ENCODE measurements around the gene SLX9.

Gene SLX9

GRCh38 chr21:45001134-45002095 is 61.6 kb downstream of the SLX9 start:
- DNase-seq: no peak

DNA sequence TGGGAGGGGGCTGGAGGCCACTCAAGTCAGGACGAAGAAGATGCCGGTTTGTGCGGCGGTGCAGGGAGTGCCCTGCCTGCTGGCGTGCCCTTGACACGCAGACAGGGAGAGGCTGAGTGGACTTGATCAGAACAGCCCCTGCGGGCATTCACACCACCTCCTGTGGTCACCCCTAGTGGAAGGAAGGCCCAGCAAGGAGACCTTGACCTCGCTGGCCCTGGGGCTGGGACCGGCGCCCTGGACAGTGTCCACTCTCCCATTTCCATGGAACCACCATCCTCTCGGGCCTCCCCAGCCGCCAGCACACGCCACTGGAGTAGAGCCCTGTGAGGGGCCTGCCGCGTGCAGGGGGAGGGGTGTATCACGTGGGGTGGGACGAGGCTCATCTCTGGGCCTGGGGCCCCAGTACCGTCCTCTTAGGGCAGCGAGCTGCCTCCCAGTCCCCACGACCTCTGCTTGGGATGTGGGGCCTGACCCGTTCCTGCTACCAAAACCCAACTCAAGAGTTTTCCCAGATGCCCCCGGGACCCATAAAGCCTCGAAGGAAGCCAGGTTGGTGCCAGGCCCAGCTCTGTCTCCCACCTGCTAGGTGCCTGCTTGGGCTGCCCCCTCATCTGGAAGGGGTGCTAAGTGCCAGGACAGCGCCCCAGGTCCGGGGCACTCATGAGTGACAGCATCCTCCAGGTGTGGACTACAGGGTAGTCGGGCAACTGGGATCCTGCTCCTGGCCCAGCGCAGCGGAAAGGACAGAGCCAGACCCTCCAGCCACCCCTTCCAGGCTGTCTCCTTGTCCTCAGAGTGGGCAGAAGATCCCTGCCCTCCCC is 62.8 kb downstream of the SLX9 start:
- no peak for DNase-seq

DNA sequence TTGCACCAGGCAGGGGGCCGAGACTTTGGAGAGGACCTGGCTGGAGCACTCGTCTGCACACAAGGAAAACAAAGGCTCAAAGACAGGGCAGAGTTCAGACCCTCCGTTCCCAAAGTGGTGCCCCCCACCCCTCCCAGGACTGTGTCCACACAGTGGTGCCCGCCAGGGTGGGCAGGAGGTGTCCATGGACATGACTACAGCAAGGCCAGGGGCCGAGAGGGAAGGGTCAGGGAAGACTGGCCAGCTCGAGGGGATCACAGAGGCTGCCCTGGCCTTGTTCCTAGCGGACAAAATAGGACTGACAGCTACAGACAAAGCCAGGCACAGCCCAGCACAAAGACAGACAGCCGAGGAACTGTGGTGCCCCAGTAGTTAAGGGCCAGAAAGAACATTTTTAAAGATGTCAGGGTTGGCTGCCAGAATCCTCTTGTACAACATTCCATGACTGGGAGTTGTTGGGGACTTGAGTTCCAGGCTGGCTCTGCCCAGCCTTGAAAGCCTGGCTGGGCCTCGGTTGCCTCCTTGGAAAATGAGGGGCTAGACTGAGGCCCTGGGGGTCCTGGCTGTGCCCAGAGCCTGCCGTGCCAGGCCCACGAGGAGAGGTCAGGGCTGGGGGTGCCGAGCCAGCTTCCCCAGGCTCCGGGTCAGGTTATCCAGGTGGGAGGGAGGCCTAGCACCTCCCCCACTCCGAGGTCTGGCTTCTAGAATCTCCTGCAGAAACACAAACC is 63.7 kb downstream of the SLX9 start:
- DNase-seq: no peak

GRCh38 chr21:45004059-45004422 is 64.2 kb downstream of the SLX9 start:
- DNase-seq: no peak

DNA sequence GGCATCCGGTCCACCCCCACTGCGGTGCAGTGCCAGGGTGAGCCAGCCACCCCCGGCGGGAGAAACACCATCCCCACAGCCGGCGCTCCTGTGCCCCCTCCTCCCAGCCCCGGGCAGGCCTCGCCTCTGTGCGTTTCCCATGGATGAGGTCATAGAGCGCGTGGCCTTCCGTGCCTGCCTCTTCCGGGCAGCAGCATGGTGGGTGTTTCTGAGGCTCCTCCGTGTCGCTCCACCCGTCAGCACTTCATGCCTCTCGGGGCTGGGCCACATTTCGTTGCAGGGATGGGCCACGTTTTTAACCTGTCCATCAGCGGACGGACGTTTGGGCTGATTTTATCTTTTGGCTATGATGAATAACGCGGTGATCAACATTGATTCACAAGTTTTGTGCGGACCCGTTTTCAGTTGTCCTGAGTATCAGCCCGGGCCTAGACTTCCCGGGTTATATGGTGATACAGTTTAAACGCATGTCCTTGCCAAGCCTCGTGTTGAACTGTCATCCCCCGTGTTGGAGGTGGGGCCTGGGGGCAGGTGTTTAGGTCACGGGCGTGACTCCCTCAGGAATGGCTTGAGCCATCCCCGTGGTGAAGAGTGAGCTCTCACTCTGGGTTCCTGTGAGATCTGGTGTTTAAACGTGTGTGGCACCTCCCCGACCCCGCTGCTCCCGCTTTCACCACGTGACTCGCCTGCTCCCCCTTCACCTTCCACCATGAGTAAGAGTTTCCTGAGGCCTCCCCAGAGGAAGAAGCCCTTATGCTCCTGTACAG is 64.8 kb downstream of the SLX9 start:
- no peak for DNase-seq

DNA sequence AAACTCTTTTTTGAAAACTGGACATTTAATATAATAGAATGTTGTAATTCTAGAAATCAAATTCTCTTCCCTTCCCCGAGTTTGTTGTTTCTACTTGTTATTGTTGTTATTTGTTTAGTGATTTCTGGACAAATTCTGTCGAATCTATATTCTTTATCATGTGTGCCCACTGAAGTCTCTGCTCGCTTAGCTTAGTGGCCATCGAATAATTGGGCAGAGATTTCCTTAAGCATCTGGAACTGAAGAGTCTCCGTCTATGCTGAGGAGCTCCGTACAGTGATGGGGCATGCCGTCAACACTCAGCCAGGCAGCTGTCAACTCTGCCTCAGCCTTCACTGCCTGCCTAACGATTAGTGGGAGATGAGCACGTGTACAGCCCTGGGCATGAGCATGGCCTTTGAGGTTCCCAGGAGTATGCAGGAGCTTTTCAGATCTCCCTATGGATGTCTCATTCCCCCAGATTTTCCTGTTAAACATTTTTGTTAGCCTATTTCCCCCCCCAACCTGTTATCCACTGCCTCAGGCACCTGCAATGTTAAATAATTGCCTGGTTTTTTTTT is 66.8 kb downstream of the SLX9 start:
- DNase-seq: no peak

GRCh38 chr21:45009616-45010015 is 69.8 kb downstream of the SLX9 start:
- no peak for DNase-seq

- no peak for DNase-seq
These were observed 70.3 kb downstream of the SLX9 start for GRCh38 chr21:45010096-45010495.

DNA sequence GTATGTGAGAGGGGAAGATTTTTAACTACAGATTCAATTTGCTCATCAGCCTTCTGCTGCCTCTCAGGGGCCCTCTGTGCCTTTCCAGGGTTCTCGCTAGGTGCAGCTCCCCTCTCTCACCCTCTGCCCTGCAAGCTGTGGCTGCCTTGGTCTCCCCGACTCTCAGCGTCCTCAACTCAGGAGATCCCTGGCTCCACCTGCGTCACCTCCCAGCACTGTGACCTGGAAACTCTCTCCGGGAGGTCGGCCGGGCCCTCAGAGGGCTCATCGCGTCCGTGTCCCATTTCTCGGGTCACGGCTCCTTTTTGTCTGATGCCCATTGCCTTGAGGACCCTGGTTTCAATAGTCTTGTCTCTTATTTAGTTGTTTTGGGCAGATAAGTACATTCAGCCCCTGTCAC is 71.0 kb downstream of the SLX9 start:
- no peak for DNase-seq

DNA sequence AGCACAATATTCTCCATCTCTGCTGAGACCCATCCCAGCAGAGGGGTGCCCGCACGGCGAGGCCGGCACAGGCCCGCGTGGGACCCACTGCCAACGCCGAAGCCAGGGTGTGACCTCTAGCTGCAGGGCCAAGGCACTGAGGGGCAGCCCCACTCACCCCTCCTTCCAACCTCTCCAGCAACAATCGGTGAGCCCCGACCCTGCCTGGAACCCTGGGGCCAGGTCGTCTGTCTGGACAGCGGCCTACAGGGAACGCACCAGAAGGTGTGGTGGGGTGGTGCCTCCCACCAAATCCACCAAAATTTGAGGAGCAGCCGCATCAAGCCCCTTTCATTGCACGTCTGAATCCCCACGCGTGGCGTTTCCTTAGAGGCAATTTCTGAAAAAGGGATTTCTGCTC is 71.6 kb downstream of the SLX9 start:
- DNase-seq: no peak

GRCh38 chr21:45011911-45012661 is 72.3 kb downstream of the SLX9 start:
- peak; percentile 74 for DNase-seq

- DNase-seq: peak; percentile 72
These were observed 72.9 kb downstream of the SLX9 start for GRCh38 chr21:45012662-45013259.

GRCh38 chr21:45013260-45013841 is 73.5 kb downstream of the SLX9 start:
- peak; percentile 45 for DNase-seq

DNA sequence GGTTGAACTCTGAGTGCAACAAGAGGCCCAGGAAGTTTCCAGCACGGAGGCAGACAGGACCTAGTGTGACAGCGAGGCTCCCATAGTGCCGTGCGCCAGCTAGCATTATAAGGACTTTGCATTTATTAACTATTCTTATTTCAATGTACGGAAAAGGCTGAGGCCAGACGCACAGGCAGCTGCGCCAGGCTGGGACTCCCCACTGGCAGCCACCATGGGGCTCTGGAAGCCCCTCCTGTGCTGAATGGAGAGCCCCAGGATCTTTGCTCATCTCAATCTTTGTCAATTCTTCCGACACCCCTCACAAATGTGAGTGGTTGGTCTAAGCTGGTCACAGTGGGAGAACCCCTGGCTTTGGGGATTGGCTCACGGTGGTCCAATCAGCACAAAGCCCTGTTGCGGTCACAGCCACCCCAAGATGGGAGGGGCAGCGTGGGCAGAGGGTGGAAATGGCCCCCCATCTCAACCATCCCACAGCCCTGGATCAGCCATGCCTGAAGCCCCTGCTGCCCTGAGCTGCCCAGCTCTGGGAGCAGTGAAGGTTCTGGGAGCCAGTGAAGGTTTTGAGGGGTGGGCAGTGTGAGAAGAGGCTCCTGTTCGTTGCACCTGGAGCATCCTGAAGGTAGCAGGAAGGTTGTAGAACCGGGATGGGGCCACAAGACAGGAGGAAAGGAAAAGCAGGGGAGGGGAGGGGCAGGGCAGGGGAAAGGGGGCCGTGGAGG is 75.1 kb downstream of the SLX9 start:
- DNase-seq: no peak

- no peak for DNase-seq
These were observed 75.6 kb downstream of the SLX9 start for GRCh38 chr21:45015469-45015860.

DNA sequence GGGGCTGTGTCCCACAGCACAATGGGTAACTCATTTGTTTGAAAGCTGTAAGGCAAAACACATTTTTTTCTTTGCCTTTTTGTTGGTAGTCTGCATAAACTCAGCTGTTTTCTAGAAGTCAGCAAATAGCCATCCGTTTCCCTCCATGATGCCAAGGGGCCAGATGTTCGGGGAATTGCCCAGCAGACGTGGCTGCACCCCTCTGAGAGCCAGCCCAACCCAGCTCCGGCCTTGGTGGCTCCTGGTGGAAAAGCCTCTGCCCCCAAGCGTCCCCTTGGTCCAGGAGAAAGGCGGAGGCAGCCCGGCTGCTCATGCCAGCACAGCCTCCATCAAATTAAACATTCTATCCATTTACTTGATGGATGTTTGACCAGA is 76.2 kb downstream of the SLX9 start:
- DNase-seq: no peak

- DNase-seq: no peak
These were observed 76.7 kb downstream of the SLX9 start for GRCh38 chr21:45016406-45017038.

DNA sequence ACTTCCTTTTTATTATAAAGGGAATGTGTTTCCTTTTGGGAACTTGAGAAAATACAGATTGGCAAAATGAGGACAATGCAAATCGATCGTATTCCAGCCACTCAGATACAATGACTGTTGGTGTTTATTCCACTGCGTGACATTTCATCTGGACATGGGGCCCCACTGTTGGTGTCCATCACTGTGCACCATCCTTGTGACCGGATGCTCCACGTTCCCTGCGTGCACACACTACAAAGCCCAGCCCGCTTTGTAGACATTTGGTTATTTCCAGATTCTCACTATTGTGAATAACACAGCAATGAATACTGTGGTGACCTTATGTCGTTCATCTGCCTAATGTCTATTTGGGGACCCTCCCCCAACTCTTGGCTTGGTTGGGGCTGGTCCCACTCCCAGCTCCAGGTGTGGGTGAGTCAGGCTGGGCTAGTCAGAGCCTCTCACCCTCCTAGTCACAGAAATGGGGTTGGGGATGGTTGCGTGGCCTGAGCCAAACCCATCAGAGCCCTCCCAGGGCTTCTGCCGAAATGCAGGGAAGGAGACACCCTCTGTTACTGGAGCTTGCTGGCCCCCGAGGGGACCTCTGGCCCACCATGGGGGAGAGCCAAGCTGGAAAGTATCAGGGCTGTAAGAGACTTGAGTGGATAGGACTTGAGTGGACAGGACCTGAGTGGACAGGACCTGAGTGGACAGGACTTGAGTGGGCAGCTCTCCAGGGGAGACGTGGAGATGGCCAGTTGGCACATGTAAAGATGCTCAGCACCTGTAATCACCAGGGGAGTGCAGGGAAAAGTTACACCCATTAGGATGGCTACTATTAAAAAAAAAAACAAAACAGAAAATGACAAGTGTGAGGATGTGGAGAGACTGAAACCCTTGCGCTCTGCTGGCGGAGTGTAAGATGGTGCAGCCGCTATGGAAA is 77.5 kb downstream of the SLX9 start:
- no peak for DNase-seq
